Measurements from ENCODE around the gene COG6. TPM values are rescaled to one million over a fixed set of nuclear protein-coding genes. Genes with fewer than 3 reads are reported as not detected.

COG6 gene
- total and polyA plus RNA-seq, 7 donors = 4.3 to 26.4 (median 9.8) TPM

DNA sequence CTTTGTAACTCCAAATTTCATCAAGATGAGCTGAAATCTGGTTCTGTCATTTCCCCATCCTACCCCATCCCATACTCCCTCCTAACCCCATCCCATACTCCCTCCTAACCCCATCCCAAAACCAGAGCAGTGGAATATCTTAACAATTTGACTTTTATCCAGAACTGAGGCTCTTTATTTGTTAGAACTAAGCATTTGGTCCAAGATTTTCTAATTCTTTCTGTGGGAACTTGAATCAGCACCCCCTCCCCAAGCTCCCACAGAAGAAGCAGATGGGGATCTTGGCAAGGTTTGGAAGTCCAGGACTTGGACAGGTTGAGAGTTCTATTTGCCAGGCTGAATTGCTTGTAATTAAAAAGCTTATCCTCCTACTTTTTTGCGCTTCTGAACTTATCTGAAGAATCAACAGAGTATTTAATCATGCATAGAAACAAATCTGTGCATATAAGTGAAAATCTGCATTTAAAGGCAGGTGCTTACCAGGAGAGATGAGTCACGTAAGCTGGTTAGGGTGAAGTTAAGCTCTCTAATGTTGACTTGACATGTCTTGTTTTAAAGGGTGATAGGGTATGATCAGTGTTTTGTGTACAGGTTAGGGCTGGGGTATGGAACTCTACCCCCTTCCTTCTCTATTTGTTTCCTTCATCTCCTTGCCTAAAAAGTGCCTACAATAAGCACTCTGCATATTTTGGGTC is 111.1 kb downstream of the COG6 start:
- H3K36me3 ChIP-seq (ENCODE audit: insufficient read depth in 1 of 2, low read depth in 1 of 2) = no peaks in the 10 kb centered on the region
- H3K9me3 ChIP-seq = no peaks in the 10 kb centered on the region
- intact Hi-C loops (cut with DNase I) = no loop called here
- no peaks in the 10 kb centered on the region for H3K27me3 ChIP-seq (ENCODE audit: insufficient read depth in 3 of 3, low read length in 2 of 3)
- DNase-seq (no peak), ATAC-seq (no peak)
- H3K4me3 ChIP-seq = no peak overlapping the region
- TF ChIP-seq CTCF (IDR thresholded peaks at IDR 0.05) = no peak
- H3K27ac ChIP-seq = no peak overlapping the region
- H3K4me1 ChIP-seq = peaks cover 5% of the 10 kb centered on the region
- 58 to 62% (median 60%) methylated on average over 2 of the region's 2 CpGs for WGBS, 3 donors

GRCh38 chr13:39767791-39768517 is 112.5 kb downstream of the COG6 start:
- no peaks in the 10 kb centered on the region for H3K27me3 ChIP-seq (ENCODE audit: insufficient read depth in 3 of 3, low read length in 2 of 3)
- no peak overlapping the region for H3K4me3 ChIP-seq
- no peaks in the 10 kb centered on the region for H3K36me3 ChIP-seq (ENCODE audit: insufficient read depth in 1 of 2, low read depth in 1 of 2)
- no peak for ATAC-seq
- DNase-seq = no peak
- intact Hi-C loops (cut with DNase I) = no loop called here
- 41 to 45% (median 43%) methylated on average over 3 of the region's 3 CpGs for WGBS, 3 donors
- H3K4me1 ChIP-seq = peaks cover 5% of the 10 kb centered on the region
- H3K9me3 ChIP-seq = no peaks in the 10 kb centered on the region
- no peak for TF ChIP-seq CTCF (IDR thresholded peaks at IDR 0.05)
- no peak overlapping the region for H3K27ac ChIP-seq

DNA sequence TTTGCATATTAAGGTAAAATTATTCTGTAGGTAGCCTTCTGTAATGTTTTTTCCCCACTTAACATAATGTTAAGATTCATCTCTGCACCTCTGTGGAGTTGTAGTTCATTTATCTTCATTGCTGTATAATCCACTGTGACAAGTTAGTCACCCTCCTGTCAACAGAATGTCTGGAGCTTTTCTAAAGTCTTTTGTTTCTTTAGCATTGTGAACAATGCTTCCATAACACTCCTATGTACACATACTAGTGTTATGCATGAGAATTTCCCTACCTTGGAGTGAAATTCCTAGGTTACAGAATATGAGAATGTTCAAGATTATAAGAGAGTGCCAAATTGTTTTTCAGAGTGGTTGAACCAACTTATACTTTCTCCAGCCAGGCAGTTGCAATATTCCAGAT is 113.5 kb downstream of the COG6 start:
- H3K9me3 ChIP-seq = no peaks in the 10 kb centered on the region
- no peaks in the 10 kb centered on the region for H3K36me3 ChIP-seq (ENCODE audit: insufficient read depth in 1 of 2, low read depth in 1 of 2)
- peaks cover 5% of the 10 kb centered on the region for H3K4me1 ChIP-seq
- TF ChIP-seq CTCF (IDR thresholded peaks at IDR 0.05) = no peak
- no peak for ATAC-seq
- no peaks in the 10 kb centered on the region for H3K27me3 ChIP-seq (ENCODE audit: insufficient read depth in 3 of 3, low read length in 2 of 3)
- intact Hi-C loops (cut with DNase I) = no loop called here
- no peak overlapping the region for H3K27ac ChIP-seq
- no peak overlapping the region for H3K4me3 ChIP-seq
- DNase-seq = no peak

GRCh38 chr13:39770221-39771090 is 115.0 kb downstream of the COG6 start:
- intact Hi-C loops (cut with DNase I) = no loop called here
- H3K36me3 ChIP-seq (ENCODE audit: insufficient read depth in 1 of 2, low read depth in 1 of 2) = no peaks in the 10 kb centered on the region
- DNase-seq = no peak
- no peak for TF ChIP-seq CTCF (IDR thresholded peaks at IDR 0.05)
- 85 to 90% (median 87%) methylated on average over 9 of the region's 9 CpGs for WGBS, 3 donors
- ATAC-seq = no peak
- H3K9me3 ChIP-seq = no peaks in the 10 kb centered on the region
- H3K4me1 ChIP-seq = peaks cover 5% of the 10 kb centered on the region
- H3K27me3 ChIP-seq (ENCODE audit: insufficient read depth in 3 of 3, low read length in 2 of 3) = no peaks in the 10 kb centered on the region
- no peak overlapping the region for H3K4me3 ChIP-seq
- H3K27ac ChIP-seq = no peak overlapping the region

Data from psoas muscle (tissue), 8 donors.